ENCODE results near the gene FHL3. TPM values are rescaled to one million over a fixed set of nuclear protein-coding genes. Genes with fewer than 3 reads are reported as not detected.

FHL3 gene
- total and polyA plus RNA-seq, 2 of the 8 experiments (the other 6 are each of a cell fraction or from before 2014, with no cell fraction given), result 14.3 to 35.6 TPM

DNA sequence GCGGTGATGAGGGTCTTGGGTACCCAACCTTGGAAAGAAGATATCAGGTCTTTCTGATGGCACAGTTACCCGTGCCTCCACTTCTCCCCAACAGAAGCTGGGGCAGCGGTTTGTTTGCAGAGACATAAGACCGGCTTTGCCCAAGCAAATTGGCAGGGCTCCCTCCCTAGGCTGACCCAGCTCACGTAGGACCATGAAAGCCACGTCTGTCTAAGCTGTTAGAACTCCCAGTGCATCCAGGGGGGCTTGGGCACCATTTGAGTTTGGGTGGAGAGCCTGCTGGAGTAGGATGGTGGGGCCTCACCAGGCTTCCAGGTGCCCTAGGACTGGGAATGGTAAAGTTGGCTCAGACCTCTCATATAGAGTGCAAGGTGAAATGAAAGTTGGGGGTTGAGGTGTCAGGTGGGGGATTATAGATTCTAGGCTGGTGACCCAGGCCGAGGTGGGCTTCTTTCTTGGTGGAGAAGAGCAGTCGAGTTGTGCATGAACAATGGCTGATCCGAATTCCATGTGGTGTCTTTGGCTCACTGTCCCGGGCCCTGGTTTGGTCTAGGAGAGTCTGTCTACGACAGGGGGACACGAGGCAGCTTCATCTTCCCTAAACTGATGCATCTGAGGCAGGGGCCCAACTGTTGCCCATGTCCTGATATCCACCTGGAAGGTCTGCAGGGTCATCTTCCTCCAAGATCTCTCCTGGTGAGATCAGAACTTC lies 37.9 kb upstream of the FHL3 start (continued):
- no peak for TF ChIP-seq KDM4A (IDR thresholded peaks at IDR 0.05; ENCODE audit: low read depth, low read length, severe bottlenecking)
- no peak for TF ChIP-seq CHD7 (IDR thresholded peaks at IDR 0.05; ENCODE audit: insufficient replicate concordance, low read length)
- TF ChIP-seq CEBPB (IDR thresholded peaks at IDR 0.05; ENCODE audit: low read depth, low read length), result no peak
- TF ChIP-seq E2F6 (IDR thresholded peaks at IDR 0.05), result no peak
- TF ChIP-seq CREB1 (IDR thresholded peaks at IDR 0.05), result no peak
- TF ChIP-seq SIRT6 (IDR thresholded peaks at IDR 0.05; ENCODE audit: low read length), result no peak
